GM19455 (cell line): ENCODE results near the gene MYLK4.

Source experiments
- ATAC-seq: cut with Tn5 transposase; IDR thresholded peaks from one replicate; pipeline ENCODE4 v1.9.1; 2021; ENCODE audit not compliant: unreplicated experiment

Gene MYLK4

GRCh38 chr6:2634139-2634964, 116.4 kb downstream of the MYLK4 start:
- ATAC-seq, result no peak

- no peak for ATAC-seq
Observed at GRCh38 chr6:2633736-2634135, 117.0 kb downstream of the MYLK4 start.

- ATAC-seq, result no peak
Observed at GRCh38 chr6:2632976-2633584, 117.6 kb downstream of the MYLK4 start.

GRCh38 chr6:2632368-2632767, 118.4 kb downstream of the MYLK4 start:
- ATAC-seq, result no peak

GRCh38 chr6:2630891-2631571, 119.7 kb downstream of the MYLK4 start:
- no peak for ATAC-seq

GRCh38 chr6:2630359-2630758, 120.4 kb downstream of the MYLK4 start:
- ATAC-seq, result no peak

- ATAC-seq, result no peak
Observed at GRCh38 chr6:2626401-2626800, 124.3 kb downstream of the MYLK4 start.

- ATAC-seq, result no peak
Observed at GRCh38 chr6:2625581-2625980, 125.1 kb downstream of the MYLK4 start.

GRCh38 chr6:2624177-2624576, 126.5 kb downstream of the MYLK4 start:
- ATAC-seq, result no peak

- ATAC-seq, result no peak
Observed at GRCh38 chr6:2623295-2623694, 127.4 kb downstream of the MYLK4 start.

GRCh38 chr6:2622671-2623070, 128.1 kb downstream of the MYLK4 start:
- no peak for ATAC-seq

- no peak for ATAC-seq
Observed at GRCh38 chr6:2619651-2620050, 131.1 kb downstream of the MYLK4 start.

- ATAC-seq, result no peak
Observed at GRCh38 chr6:2617729-2618128, 133.0 kb downstream of the MYLK4 start.

- ATAC-seq, result no peak
Observed at GRCh38 chr6:2616811-2617210, 133.9 kb downstream of the MYLK4 start.

GRCh38 chr6:2615251-2615650, 135.5 kb downstream of the MYLK4 start:
- ATAC-seq, result no peak

- ATAC-seq, result no peak
Observed at GRCh38 chr6:2614846-2615245, 135.9 kb downstream of the MYLK4 start.

- ATAC-seq, result no peak
Observed at GRCh38 chr6:2614155-2614554, 136.6 kb downstream of the MYLK4 start.
